HepG2 (cell line): Measurements from ENCODE around the gene S100A16. TPM values are rescaled to one million over a fixed set of nuclear protein-coding genes. Genes with fewer than 3 reads are reported as not detected.

Experiments
- HNF1B ChIP-seq: sonication (generic); formaldehyde crosslinking; IDR thresholded peaks from 2 replicates; pipeline ENCODE4 v1.5.1; 2020; ENCODE audit warnings: mild to moderate bottlenecking, moderate library complexity, missing genetic modification reagents
- HNRNPUL1 ChIP-seq: fragments of 200-400 bp; formaldehyde crosslinking; IDR thresholded peaks from 2 replicates; pipeline ENCODE4 v1.6.1; 2017; ENCODE audit warnings: low read depth, mild to moderate bottlenecking, low read length, moderate library complexity
- MTERF4 ChIP-seq: sonication (generic); formaldehyde crosslinking; IDR thresholded peaks from 2 replicates; pipeline ENCODE4 v1.8.0; 2023; ENCODE audit warnings: mild to moderate bottlenecking, missing genetic modification reagents
- RBAK ChIP-seq: sonication (generic); formaldehyde crosslinking; IDR thresholded peaks from 2 replicates; pipeline ENCODE4 v1.5.1; 2020; ENCODE audit warnings: mild to moderate bottlenecking, missing genetic modification reagents
- ZHX2 ChIP-seq, 2 experiments: sonication (generic) in 1 of 2; formaldehyde crosslinking in 1 of 2; IDR thresholded peaks; 2 replicates each; pipeline versions ENCODE4 v1.6.1 to v1.9.0; 2014 to 2022; ENCODE audit warnings: antibody characterized with exemption in 1 of 2, borderline replicate concordance in 1 of 2, inconsistent platforms in 1 of 2, low read depth in 1 of 2, missing genetic modification reagents in 1 of 2
- ZNF724P ChIP-seq: sonication (generic); formaldehyde crosslinking; IDR thresholded peaks from 2 replicates; pipeline ENCODE4 v1.8.0; 2022; ENCODE audit warnings: missing genetic modification reagents, borderline replicate concordance
- polyA plus RNA-seq, 8 experiments: library from polyadenylated mRNA; depleted of rRNA in 3 of 8; stranded (reverse) in 7 of 8; unstranded in 1 of 8; fragments of >200 nt; fragmentation: Illumina TruSeq in 4 of 8; extraction: Trizol in 4 of 8; gene quantifications; 2 replicates each; pipeline versions ENCODE4 v1.2.1 to v1.2.3, GENCODE V29; 2011 to 2016; ENCODE audit warnings: low read depth in 4 of 8, missing spikeins in 1 of 8, mixed read lengths in 1 of 8; ENCODE audit not compliant: insufficient read depth in 1 of 8
- total RNA-seq, 5 experiments: library from RNA; depleted of rRNA; stranded (reverse); fragments of >200 nt; fragmentation: Illumina TruSeq; extraction: Trizol; gene quantifications; 2 replicates each; pipeline ENCODE4 v1.2.3, GENCODE V29; 2016; ENCODE audit warnings: low read depth in 1 of 5

The S100A16 gene
- total and polyA plus RNA-seq, 2 of the 13 experiments (the other 11 are each of a cell fraction or from before 2014, with no cell fraction given), result 46.0 to 195 TPM

- TF ChIP-seq HNF1B (CRISPR knock-in tag) (no peak), HNRNPUL1 (no peak), RBAK (CRISPR knock-in tag) (no peak), ZNF724P (CRISPR knock-in tag) (no peak), ZHX2 (IDR thresholded peaks at IDR 0.05; ENCODE audit: low read depth) (no peak), ZHX2 (CRISPR knock-in tag; IDR thresholded peaks at IDR 0.05; ENCODE audit: borderline replicate concordance) (no peak), MTERF4 (CRISPR knock-in tag) (no peak)
Measured at GRCh38 chr1:153577624-153578051, 35.3 kb downstream of the S100A16 start (continued).
